ENCODE measurements around the gene C19orf38.

- TF ChIP-seq, protein P1, sequence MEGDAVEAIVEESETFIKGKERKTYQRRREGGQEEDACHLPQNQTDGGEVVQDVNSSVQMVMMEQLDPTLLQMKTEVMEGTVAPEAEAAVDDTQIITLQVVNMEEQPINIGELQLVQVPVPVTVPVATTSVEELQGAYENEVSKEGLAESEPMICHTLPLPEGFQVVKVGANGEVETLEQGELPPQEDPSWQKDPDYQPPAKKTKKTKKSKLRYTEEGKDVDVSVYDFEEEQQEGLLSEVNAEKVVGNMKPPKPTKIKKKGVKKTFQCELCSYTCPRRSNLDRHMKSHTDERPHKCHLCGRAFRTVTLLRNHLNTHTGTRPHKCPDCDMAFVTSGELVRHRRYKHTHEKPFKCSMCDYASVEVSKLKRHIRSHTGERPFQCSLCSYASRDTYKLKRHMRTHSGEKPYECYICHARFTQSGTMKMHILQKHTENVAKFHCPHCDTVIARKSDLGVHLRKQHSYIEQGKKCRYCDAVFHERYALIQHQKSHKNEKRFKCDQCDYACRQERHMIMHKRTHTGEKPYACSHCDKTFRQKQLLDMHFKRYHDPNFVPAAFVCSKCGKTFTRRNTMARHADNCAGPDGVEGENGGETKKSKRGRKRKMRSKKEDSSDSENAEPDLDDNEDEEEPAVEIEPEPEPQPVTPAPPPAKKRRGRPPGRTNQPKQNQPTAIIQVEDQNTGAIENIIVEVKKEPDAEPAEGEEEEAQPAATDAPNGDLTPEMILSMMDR (IDR thresholded peaks at IDR 0.05): no peak
- TF ChIP-seq POLR2A (IDR thresholded peaks at IDR 0.05) (no peak), POLR2AphosphoS5 (IDR thresholded peaks at IDR 0.05) (no peak)
Observed at GRCh38 chr19:10838377-10838776, 9.8 kb upstream of the C19orf38 start.
